A375 (cell line): ENCODE results near the gene DFFA. TPM values are rescaled to one million over a fixed set of nuclear protein-coding genes. Genes with fewer than 3 reads are reported as not detected.

ENCODE experiments used
- total RNA-seq: library from RNA; depleted of rRNA; stranded (reverse); fragments of >200 nt; shearing (Covaris generic); gene quantifications from 2 replicates; pipeline ENCODE4 v1.2.3, GENCODE V29; 2014; rRNA removed

The DFFA gene, protein sequence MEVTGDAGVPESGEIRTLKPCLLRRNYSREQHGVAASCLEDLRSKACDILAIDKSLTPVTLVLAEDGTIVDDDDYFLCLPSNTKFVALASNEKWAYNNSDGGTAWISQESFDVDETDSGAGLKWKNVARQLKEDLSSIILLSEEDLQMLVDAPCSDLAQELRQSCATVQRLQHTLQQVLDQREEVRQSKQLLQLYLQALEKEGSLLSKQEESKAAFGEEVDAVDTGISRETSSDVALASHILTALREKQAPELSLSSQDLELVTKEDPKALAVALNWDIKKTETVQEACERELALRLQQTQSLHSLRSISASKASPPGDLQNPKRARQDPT
- 47.8 and 56.0 TPM in 2 replicates for total RNA-seq

DNA sequence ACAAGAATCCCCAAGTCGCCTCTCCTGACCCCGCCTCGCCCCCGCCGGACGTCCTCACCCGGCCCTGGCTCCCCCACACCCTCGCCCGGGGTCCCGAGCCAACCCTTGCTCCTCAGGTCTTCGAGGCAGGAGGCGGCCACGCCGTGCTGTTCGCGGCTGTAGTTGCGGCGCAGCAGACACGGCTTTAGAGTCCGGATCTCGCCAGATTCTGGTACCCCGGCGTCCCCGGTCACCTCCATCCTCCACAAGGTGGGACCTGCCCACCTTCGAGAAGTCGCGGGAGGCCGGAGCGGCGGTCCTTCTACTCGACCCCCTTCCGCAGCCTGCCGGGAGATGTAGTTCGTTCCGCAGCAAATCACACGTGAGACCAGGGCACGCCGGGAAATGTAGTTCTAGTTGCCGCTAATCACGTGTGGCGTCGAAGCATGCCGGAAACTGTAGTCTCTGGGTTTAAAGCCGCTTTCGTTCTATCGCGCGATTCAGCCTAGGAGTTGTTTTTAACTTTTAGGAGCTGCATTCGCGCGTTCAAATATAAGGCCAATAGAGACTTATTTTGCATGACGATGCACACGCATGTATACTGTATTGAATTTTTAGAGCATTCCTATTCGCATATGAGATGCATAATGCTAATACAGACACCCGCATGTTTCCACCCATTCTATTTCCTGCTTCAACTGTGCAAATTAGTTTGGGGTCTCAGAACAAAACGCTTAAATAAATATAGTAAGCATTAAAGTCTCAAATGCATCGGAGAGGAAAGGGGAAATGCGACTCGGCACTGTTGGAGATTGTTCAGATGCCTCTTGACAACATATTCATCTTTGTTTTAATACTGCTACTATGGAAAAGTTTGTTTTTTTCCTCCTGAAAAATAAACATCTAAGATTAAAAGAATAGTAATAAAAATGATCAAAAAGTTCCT, at the start of gene DFFA:
Gene DFFA (minus strand): TSS at position 310 of the 925 bp plus-strand sequence. CDS start 71 bp downstream, at position 239.

GRCh38 chr1:10474613-10475507, 2.5 kb upstream of the DFFA start, which contains the start of gene PEX14:
TSS of gene PEX14 (plus strand) at chr1:10474950. CDS start at chr1:10474967, 17 bp downstream.

GRCh38 chr1:10449751-10450150, 22.6 kb downstream of the DFFA start, which contains the start of gene CORT:
TSS of gene CORT (plus strand) at chr1:10450031. CDS start at chr1:10450224, 193 bp downstream.

DNA sequence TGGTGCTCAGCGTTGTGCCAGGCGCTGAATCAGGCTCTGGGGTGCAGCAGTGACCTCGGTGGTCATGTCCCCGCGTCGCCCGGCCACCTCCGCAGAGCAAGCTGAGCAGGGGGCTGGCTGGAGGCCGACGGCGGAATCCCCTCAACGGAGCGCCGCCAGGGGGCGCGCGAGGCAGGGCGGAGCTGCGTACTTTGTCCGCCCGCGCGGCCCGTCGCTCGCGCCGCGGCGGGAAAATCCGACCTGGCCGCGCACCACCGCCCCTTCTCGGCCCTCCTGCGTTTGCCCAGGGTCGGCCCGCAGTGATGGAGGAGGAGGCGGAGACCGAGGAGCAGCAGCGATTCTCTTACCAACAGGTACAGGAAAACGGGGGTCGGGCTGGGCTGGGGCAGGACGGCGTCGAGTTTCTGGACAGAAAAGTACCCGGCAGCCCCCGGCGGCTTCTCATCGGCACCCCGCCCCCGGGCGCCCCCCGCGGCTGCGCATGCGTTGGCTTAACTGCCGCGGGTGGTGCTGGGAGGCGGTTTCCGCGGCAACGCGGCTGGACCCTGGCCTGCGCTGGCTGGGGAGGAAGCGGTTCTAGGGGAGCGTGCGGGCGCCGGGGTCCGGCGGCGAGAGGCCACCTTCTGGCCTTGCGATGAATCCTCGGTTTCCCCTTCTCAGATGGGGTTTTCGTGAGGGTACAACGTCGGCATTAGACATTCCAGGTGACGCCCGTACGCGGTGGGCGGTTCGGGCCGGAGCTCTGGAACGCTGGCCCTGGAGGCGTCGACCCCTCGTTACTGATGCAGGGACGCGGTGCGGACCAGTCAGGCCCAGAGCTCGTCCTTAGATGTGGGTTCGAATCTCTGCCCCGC, 41.9 kb downstream of the DFFA start, which contains the start of gene CENPS:
Gene CENPS (plus strand): TSS at position 218 of the 854 bp plus-strand sequence. CDS start 85 bp downstream, at position 303.

Other genes starting within 250 kb of the DFFA start
- 69.6 and 82.7 TPM in 2 replicates for gene PGD, start 73.5 kb downstream of the DFFA start, total RNA-seq
- 37.3 and 38.6 TPM in 2 replicates for gene CENPS, start 42.1 kb downstream of the DFFA start, total RNA-seq
- gene CORT, start 22.5 kb downstream of the DFFA start, total RNA-seq: 0.64 and 0.66 TPM in 2 replicates
- 21.0 and 22.0 TPM in 2 replicates for gene PEX14, start 2.4 kb upstream of the DFFA start, total RNA-seq